Body of pancreas (tissue), 4 donors: ENCODE data around the gene CYSLTR2.

Experiments used
- POLR2A ChIP-seq, 3 donors: fragments of 450-650 bp; IDR thresholded peaks; one replicate each; pipeline ENCODE4 v1.6.1; 2016; ENCODE audit warnings: antibody characterized with exemption in 3 of 3, mild to moderate bottlenecking in 2 of 3
- TF ChIP-seq, protein P1 (sequence below), 7 experiments: fragments of 450-650 bp in 4 of 7; fragments of 200-600 bp in 3 of 7; sonication (generic) in 3 of 7; IDR thresholded peaks; one replicate each; pipeline ENCODE4 v1.5.1; 2016 to 2019; ENCODE audit warnings: antibody characterized with exemption in 7 of 7

DNA sequence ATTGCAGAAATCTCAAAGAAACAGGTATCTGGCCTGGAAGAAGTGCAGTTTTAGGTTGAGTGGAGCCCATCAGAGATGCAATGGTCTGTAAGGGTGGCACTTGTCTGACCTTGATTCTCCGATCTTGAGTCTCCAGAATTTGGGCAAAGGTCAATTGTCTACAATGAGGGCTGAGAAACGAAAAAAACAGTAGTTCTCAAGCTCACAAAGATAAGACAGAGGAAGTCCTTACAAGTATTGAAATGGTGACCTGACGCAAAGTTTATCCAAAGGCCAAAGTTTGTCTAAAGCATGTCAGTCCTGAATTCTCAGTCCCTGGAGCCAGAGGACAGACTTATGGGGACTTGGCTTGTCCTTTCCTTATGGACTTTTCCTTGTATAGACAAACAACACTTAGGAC lies 40.3 kb downstream of the CYSLTR2 start:
- TF ChIP-seq, protein P1, sequence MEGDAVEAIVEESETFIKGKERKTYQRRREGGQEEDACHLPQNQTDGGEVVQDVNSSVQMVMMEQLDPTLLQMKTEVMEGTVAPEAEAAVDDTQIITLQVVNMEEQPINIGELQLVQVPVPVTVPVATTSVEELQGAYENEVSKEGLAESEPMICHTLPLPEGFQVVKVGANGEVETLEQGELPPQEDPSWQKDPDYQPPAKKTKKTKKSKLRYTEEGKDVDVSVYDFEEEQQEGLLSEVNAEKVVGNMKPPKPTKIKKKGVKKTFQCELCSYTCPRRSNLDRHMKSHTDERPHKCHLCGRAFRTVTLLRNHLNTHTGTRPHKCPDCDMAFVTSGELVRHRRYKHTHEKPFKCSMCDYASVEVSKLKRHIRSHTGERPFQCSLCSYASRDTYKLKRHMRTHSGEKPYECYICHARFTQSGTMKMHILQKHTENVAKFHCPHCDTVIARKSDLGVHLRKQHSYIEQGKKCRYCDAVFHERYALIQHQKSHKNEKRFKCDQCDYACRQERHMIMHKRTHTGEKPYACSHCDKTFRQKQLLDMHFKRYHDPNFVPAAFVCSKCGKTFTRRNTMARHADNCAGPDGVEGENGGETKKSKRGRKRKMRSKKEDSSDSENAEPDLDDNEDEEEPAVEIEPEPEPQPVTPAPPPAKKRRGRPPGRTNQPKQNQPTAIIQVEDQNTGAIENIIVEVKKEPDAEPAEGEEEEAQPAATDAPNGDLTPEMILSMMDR (IDR thresholded peaks at IDR 0.05): no peak
- TF ChIP-seq POLR2A (IDR thresholded peaks at IDR 0.05): no peak
